ENCODE data around the gene NCCRP1. TPM values are rescaled to one million over a fixed set of nuclear protein-coding genes. Genes with fewer than 3 reads are reported as not detected.
"Not testable (repeated sequence)": the region's sequence is repeated elsewhere in the genome, so short reads cannot be mapped to it uniquely, and the experiment has no call there.

NCCRP1 gene
- total RNA-seq, 3 donors from 2014 or later, result not detected

DNA sequence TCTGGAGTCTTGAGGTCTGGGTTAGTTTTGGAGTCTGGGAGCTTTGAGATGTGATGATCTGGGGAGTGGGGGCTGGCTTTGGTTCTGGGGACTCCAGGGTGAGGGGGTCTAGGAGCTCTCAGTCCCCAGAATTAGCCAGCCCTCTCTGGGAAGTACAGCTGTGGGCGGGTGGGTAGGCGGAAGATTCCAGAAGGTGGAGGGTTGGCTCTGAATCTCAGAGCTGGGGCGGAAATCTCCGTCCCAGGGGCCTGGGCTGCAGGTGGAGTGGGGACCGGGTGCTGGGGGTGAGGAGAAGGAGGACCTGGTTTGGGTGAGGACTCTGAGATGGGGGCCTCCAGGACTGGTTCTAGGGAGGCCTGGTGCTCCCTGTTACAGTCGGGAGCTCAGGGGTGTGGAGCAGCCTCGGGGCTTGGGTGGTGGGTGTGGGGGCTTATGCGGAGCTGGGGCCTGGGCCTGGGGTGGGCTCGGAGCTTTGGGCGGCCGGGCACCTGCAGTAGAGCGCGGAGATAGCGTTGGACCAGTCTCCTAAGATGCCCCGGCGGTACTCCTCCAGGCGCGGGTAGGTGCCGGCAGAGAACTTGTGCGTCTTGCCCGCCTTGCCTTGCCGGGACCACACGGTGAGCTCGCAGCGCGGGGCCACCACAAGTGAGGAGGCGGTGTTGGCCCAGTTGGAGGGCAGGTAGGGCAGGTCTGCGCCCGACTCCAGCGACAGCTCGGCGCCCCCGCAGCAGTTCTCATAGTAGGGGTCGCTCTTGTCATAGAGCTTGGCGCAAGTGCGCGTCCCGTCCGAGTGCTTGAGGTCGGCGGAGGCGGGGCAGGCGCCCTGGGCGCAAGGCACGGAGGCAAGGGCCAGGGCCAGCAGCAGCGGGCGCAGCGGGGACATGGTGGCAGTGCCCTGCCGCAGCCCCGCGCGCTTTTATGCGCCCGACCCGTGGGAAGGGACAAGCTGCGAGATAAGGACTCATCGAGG lies 6.9 kb downstream of the NCCRP1 start, which contains the start of gene SYCN:
Gene SYCN (minus strand): TSS at position 892 of the 970 bp plus-strand sequence. CDS start 9 bp downstream, at position 883.
- peaks cover 58% of the 10 kb centered on the region for H3K27me3 Mint-ChIP-seq (ENCODE audit: low read depth)
- H3K36me3 Mint-ChIP-seq (ENCODE audit: insufficient read depth), result no peaks in the 10 kb centered on the region
- ATAC-seq (no peak), DNase-seq (no peak)
- no peaks in the 10 kb centered on the region for H3K4me1 Mint-ChIP-seq (ENCODE audit: low read depth)
- no peaks in the 10 kb centered on the region for H3K9me3 Mint-ChIP-seq
- no peak within 1 kb of the TSS for H3K4me3 Mint-ChIP-seq

DNA sequence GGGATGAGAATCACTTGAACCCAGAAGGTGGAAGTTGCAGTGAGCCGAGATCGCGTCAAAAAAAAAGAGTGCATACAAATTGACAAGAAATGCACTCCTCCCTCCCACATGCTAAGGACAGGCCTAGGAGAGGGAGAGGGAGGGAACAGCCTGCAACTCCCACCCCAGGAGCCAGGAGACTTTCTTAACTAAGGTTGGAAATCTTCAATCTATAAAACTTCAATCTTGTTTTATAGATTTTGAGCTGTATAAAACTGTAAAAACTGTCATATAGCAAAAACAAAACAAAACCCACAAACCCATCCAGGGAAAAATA lies 8.6 kb downstream of the NCCRP1 start:
- ATAC-seq (no peak), DNase-seq (no peak)
- H3K27me3 Mint-ChIP-seq (ENCODE audit: low read depth), result peaks cover 44% of the 10 kb centered on the region
- no peak overlapping the region for H3K4me3 Mint-ChIP-seq
- H3K9me3 Mint-ChIP-seq, result no peaks in the 10 kb centered on the region
- H3K36me3 Mint-ChIP-seq (ENCODE audit: insufficient read depth), result no peaks in the 10 kb centered on the region
- H3K4me1 Mint-ChIP-seq (ENCODE audit: low read depth), result no peaks in the 10 kb centered on the region

- ATAC-seq (no peak), DNase-seq (no peak)
- Mint-ChIP-seq H3K36me3 (ENCODE audit: insufficient read depth) (no peaks in the 10 kb centered on the region), H3K27me3 (ENCODE audit: low read depth) (peaks cover 37% of the 10 kb centered on the region), H3K4me3 (no peak overlapping the region), H3K4me1 (ENCODE audit: low read depth) (no peaks in the 10 kb centered on the region), H3K9me3 (no peaks in the 10 kb centered on the region)
Measured at GRCh38 chr19:39206122-39206521, 9.4 kb downstream of the NCCRP1 start.

- peaks cover 25% of the 10 kb centered on the region for H3K27me3 Mint-ChIP-seq (ENCODE audit: low read depth)
- ATAC-seq (no peak), DNase-seq (no peak)
- H3K36me3 Mint-ChIP-seq (ENCODE audit: insufficient read depth), result no peaks in the 10 kb centered on the region
- no peaks in the 10 kb centered on the region for H3K4me1 Mint-ChIP-seq (ENCODE audit: low read depth)
- H3K9me3 Mint-ChIP-seq, result no peaks in the 10 kb centered on the region
- H3K4me3 Mint-ChIP-seq, result no peak overlapping the region
Measured at GRCh38 chr19:39207293-39207836, 10.6 kb downstream of the NCCRP1 start.

GRCh38 chr19:39208175-39208795 lies 11.5 kb downstream of the NCCRP1 start:
- Mint-ChIP-seq H3K4me3 (no peak overlapping the region), H3K9me3 (no peaks in the 10 kb centered on the region), H3K4me1 (ENCODE audit: low read depth) (no peaks in the 10 kb centered on the region), H3K27me3 (ENCODE audit: low read depth) (peaks cover 15% of the 10 kb centered on the region), H3K36me3 (ENCODE audit: insufficient read depth) (no peaks in the 10 kb centered on the region)
- DNase-seq (no peak), ATAC-seq (no peak)

- H3K4me3 Mint-ChIP-seq, result no peak overlapping the region
- H3K27me3 Mint-ChIP-seq (ENCODE audit: low read depth), result peaks cover 8% of the 10 kb centered on the region
- DNase-seq (no peak), ATAC-seq (no peak)
- no peaks in the 10 kb centered on the region for H3K4me1 Mint-ChIP-seq (ENCODE audit: low read depth)
- no peaks in the 10 kb centered on the region for H3K36me3 Mint-ChIP-seq (ENCODE audit: insufficient read depth)
- no peaks in the 10 kb centered on the region for H3K9me3 Mint-ChIP-seq
Measured at GRCh38 chr19:39209196-39209595, 12.4 kb downstream of the NCCRP1 start.

DNA sequence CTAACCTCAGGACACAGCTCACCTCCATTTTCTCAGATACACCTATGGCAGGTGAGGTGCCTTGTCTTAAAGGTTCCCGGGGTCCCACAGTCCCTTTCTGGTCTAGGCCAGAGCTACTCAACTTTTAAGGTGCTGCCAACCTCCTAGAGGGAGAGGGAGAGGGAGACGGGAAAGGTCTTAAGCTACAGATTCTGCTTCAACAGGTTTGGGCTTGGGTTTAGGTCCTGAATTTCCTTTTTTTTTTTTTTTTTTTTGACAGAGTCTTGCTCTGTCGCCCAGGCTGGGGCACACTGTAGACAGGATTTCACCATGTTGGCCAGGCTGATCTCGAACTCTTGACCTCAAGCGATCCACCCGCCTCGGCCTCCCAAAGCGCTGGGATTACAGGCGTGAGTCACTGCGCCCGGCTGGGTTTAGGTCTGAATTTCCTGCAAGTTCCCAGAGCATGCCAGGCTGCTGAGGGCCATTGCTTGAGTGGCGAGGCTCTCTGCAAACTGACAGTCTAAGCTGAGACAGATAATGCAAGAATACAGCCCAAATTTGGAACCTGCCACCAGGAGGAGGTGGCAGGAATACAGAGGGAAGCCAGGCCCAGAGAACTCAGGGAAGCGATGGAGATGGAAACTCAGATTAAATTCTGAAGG lies 15.1 kb downstream of the NCCRP1 start:
- no peak for DNase-seq
- ATAC-seq, result no peak
- no peaks in the 10 kb centered on the region for H3K36me3 Mint-ChIP-seq (ENCODE audit: insufficient read depth)
- H3K4me3 Mint-ChIP-seq, result no peak overlapping the region
- H3K27me3 Mint-ChIP-seq (ENCODE audit: low read depth), result peaks cover under 1% of the 10 kb centered on the region
- no peaks in the 10 kb centered on the region for H3K4me1 Mint-ChIP-seq (ENCODE audit: low read depth)
- no peaks in the 10 kb centered on the region for H3K9me3 Mint-ChIP-seq

- peak; percentile 84 to 92 for ATAC-seq
- peak; percentile 44 for DNase-seq
- Mint-ChIP-seq H3K9me3 (no peaks in the 10 kb centered on the region), H3K27me3 (ENCODE audit: low read depth) (peaks cover 5% of the 10 kb centered on the region), H3K36me3 (ENCODE audit: insufficient read depth) (no peaks in the 10 kb centered on the region), H3K4me1 (ENCODE audit: low read depth) (no peaks in the 10 kb centered on the region), H3K4me3 (no peak overlapping the region)
Measured at GRCh38 chr19:39212375-39212742, 15.6 kb downstream of the NCCRP1 start.

DNA sequence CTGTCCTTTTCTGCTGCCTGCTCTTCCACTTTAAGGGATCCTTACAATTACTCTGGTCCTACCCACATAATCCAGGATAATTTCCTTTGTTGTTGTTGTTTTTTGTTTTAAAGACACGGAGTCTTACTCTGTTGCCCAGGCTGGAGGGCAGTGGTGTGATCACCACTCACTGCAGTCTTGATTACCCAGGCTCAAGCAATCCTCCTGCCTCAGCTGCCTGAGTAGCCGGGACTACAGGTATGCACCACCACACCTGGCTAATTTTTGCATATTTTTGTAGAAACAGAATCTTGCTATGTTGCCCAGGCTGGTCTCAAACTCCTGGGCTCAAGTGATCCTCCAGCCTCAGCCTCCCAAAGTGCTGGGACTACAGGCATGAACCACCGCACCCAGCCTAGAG lies 18.6 kb downstream of the NCCRP1 start:
- peaks cover 10% of the 10 kb centered on the region for H3K27me3 Mint-ChIP-seq (ENCODE audit: low read depth)
- not testable (repeated sequence) for H3K9me3 Mint-ChIP-seq; DNase-seq; H3K4me1 Mint-ChIP-seq (ENCODE audit: low read depth); H3K36me3 Mint-ChIP-seq (ENCODE audit: insufficient read depth); ATAC-seq; H3K4me3 Mint-ChIP-seq

DNA sequence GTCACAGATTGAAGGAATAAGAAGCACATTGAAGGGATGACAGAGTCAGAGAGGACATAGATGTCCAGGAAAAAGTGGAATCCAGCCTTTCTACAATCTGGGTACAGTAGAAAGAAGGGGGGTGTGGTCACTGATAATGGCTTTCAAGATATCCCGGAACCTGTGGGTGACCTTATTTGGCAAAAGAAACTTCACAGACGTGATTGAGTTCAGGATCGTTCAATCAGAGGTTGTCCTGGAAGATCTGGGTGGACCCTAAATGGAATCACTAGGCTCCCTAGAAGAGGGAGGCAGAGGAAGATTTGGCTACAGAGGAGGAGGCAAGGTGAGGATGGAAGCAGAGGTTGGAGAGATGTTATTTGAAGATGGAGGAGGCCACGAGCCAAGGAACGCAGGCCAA lies 20.3 kb downstream of the NCCRP1 start:
- no peaks in the 10 kb centered on the region for H3K9me3 Mint-ChIP-seq
- ATAC-seq, result no peak
- H3K4me3 Mint-ChIP-seq, result no peak overlapping the region
- H3K27me3 Mint-ChIP-seq (ENCODE audit: low read depth), result peaks cover 14% of the 10 kb centered on the region
- H3K4me1 Mint-ChIP-seq (ENCODE audit: low read depth), result no peaks in the 10 kb centered on the region
- DNase-seq, result no peak
- H3K36me3 Mint-ChIP-seq (ENCODE audit: insufficient read depth), result no peaks in the 10 kb centered on the region

GRCh38 chr19:39218230-39219007 lies 21.7 kb downstream of the NCCRP1 start:
- Mint-ChIP-seq H3K9me3 (no peaks in the 10 kb centered on the region), H3K4me3 (no peak overlapping the region), H3K27me3 (ENCODE audit: low read depth) (peaks cover 16% of the 10 kb centered on the region), H3K4me1 (ENCODE audit: low read depth) (no peaks in the 10 kb centered on the region), H3K36me3 (ENCODE audit: insufficient read depth) (no peaks in the 10 kb centered on the region)
- ATAC-seq, result no peak
- no peak for DNase-seq

DNA sequence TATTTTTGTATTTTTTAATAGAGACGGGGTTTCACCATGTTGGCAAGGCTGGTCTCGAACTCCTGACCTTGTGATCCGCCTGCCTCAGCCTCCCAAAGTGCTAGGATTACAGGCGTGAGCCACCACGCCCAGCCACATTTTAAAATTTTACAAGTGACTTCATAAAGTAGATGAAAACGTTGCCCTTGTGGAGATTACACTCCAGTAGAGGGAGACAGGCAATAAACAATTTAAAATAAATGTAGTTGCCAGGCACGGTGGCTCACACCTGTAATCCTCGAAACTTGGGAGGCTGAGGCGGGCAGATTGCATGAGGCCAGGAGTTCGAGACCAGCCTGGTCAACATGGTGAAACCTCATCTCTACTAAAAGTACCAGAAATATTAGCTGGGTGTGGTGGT lies 22.3 kb downstream of the NCCRP1 start:
- not testable (repeated sequence) for H3K4me1 Mint-ChIP-seq (ENCODE audit: low read depth); H3K4me3 Mint-ChIP-seq; H3K9me3 Mint-ChIP-seq; DNase-seq; ATAC-seq; H3K36me3 Mint-ChIP-seq (ENCODE audit: insufficient read depth)
- H3K27me3 Mint-ChIP-seq (ENCODE audit: low read depth), result peaks cover 19% of the 10 kb centered on the region

- DNase-seq (no peak), ATAC-seq (no peak)
- Mint-ChIP-seq H3K27me3 (ENCODE audit: low read depth) (peaks cover 23% of the 10 kb centered on the region), H3K36me3 (ENCODE audit: insufficient read depth) (no peaks in the 10 kb centered on the region), H3K9me3 (no peaks in the 10 kb centered on the region), H3K4me3 (no peak overlapping the region), H3K4me1 (ENCODE audit: low read depth) (no peaks in the 10 kb centered on the region)
Measured at GRCh38 chr19:39223703-39224279, 27.0 kb downstream of the NCCRP1 start.

All from activated T-cell treated with anti-CD3 and anti-CD28 coated beads, Interleukin-2, amount 50 U/mL, for 4 hours (primary cell).